ENCODE results near the gene CLSTN3.

DNA sequence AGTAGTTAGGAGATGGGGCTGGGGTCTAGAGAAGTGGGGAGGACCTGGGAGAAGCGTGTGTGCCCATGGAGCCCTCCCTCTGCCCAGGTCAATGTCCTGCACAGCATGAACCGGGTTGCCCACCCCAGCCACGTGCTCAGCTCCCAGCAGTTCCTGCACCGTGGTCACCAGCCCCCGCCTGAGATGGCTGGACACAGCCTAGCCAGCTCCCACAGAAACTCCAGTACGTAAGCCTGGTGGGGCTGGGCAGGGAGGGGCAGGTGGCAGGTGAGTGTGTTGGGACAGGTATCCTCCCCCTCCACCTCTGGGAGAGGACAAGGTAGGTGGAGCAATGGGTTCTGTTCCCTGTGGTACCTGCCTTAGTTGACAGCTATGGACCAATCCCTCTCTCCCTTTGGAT is 20.7 kb downstream of the CLSTN3 start:
- no peak for TF ChIP-seq SMC3 (IDR thresholded peaks at IDR 0.05; ENCODE audit: low read length)
- TF ChIP-seq, protein P1, sequence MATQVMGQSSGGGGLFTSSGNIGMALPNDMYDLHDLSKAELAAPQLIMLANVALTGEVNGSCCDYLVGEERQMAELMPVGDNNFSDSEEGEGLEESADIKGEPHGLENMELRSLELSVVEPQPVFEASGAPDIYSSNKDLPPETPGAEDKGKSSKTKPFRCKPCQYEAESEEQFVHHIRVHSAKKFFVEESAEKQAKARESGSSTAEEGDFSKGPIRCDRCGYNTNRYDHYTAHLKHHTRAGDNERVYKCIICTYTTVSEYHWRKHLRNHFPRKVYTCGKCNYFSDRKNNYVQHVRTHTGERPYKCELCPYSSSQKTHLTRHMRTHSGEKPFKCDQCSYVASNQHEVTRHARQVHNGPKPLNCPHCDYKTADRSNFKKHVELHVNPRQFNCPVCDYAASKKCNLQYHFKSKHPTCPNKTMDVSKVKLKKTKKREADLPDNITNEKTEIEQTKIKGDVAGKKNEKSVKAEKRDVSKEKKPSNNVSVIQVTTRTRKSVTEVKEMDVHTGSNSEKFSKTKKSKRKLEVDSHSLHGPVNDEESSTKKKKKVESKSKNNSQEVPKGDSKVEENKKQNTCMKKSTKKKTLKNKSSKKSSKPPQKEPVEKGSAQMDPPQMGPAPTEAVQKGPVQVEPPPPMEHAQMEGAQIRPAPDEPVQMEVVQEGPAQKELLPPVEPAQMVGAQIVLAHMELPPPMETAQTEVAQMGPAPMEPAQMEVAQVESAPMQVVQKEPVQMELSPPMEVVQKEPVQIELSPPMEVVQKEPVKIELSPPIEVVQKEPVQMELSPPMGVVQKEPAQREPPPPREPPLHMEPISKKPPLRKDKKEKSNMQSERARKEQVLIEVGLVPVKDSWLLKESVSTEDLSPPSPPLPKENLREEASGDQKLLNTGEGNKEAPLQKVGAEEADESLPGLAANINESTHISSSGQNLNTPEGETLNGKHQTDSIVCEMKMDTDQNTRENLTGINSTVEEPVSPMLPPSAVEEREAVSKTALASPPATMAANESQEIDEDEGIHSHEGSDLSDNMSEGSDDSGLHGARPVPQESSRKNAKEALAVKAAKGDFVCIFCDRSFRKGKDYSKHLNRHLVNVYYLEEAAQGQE (IDR thresholded peaks at IDR 0.05; ENCODE audit: borderline replicate concordance in 1 of 2, low read depth in 1 of 2, low read length in 2 of 2) = no peak
- TF ChIP-seq, protein P2, sequence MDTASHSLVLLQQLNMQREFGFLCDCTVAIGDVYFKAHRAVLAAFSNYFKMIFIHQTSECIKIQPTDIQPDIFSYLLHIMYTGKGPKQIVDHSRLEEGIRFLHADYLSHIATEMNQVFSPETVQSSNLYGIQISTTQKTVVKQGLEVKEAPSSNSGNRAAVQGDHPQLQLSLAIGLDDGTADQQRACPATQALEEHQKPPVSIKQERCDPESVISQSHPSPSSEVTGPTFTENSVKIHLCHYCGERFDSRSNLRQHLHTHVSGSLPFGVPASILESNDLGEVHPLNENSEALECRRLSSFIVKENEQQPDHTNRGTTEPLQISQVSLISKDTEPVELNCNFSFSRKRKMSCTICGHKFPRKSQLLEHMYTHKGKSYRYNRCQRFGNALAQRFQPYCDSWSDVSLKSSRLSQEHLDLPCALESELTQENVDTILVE (CRISPR knock-in tag; IDR thresholded peaks at IDR 0.05) = no peak

Measured in HepG2 (cell line).